Right renal pelvis (tissue), 4 donors: ENCODE data around the gene CPA1. TPM values are rescaled to one million over a fixed set of nuclear protein-coding genes. Genes with fewer than 3 reads are reported as not detected.

Experiments used
- DNase-seq, 4 donors: peaks; one replicate each; pipeline ENCODE4 v3.0.0-alpha.2; 2013; ENCODE audit warnings: low read depth in 4 of 4, low spot score in 3 of 4, missing footprints in 1 of 4
- polyA plus RNA-seq, 4 donors: library from polyadenylated mRNA; unstranded; fragments of 120-200 nt; gene quantifications; one replicate each; pipeline ENCODE4 v1.2.1, GENCODE V29; 2013; ENCODE audit not compliant: insufficient read length in 4 of 4

The CPA1 gene
- polyA plus RNA-seq, 4 donors: 1.0 to 2.5 (median 2.1) TPM

- no peak for DNase-seq
Observed at GRCh38 chr7:130393841-130394411, 13.6 kb downstream of the CPA1 start.

- no peak for DNase-seq
Observed at GRCh38 chr7:130394421-130395195, 14.3 kb downstream of the CPA1 start.

- DNase-seq: no peak
Observed at GRCh38 chr7:130395421-130395820, 15.1 kb downstream of the CPA1 start.

- DNase-seq: no peak
Observed at GRCh38 chr7:130396109-130396508, 15.8 kb downstream of the CPA1 start.

GRCh38 chr7:130397051-130397757, 16.9 kb downstream of the CPA1 start:
- DNase-seq: no peak

GRCh38 chr7:130397758-130398073, 17.4 kb downstream of the CPA1 start:
- no peak for DNase-seq

GRCh38 chr7:130398526-130399090, 18.3 kb downstream of the CPA1 start:
- DNase-seq: no peak

- no peak for DNase-seq
Observed at GRCh38 chr7:130400120-130400572, 19.9 kb downstream of the CPA1 start.

GRCh38 chr7:130401101-130401500, 20.8 kb downstream of the CPA1 start:
- DNase-seq: no peak

GRCh38 chr7:130401578-130401977, 21.3 kb downstream of the CPA1 start:
- DNase-seq: no peak

GRCh38 chr7:130405003-130405402, 24.7 kb downstream of the CPA1 start:
- DNase-seq: no peak

GRCh38 chr7:130409067-130409711, 28.9 kb downstream of the CPA1 start:
- DNase-seq: no peak

- DNase-seq: no peak
Observed at GRCh38 chr7:130409712-130410072, 29.4 kb downstream of the CPA1 start.

GRCh38 chr7:130410868-130411541, 30.7 kb downstream of the CPA1 start:
- DNase-seq: no peak

- DNase-seq: no peak
Observed at GRCh38 chr7:130413201-130413600, 32.9 kb downstream of the CPA1 start.

- DNase-seq: no peak
Observed at GRCh38 chr7:130415006-130415405, 34.7 kb downstream of the CPA1 start.

- no peak for DNase-seq
Observed at GRCh38 chr7:130417213-130417612, 36.9 kb downstream of the CPA1 start.

- no peak for DNase-seq
Observed at GRCh38 chr7:130418306-130418705, 38.0 kb downstream of the CPA1 start.

- DNase-seq: no peak
Observed at GRCh38 chr7:130419658-130420057, 39.4 kb downstream of the CPA1 start.

- DNase-seq: no peak
Observed at GRCh38 chr7:130420943-130421578, 40.8 kb downstream of the CPA1 start.
